Measurements from ENCODE around the gene TMEM181. TPM values are rescaled to one million over a fixed set of nuclear protein-coding genes. Genes with fewer than 3 reads are reported as not detected.

TMEM181 gene
- total RNA-seq, 4 donors from 2014 or later, result 10.5 to 22.1 (median 16.8) TPM

GRCh38 chr6:158633127-158633526 is 73.2 kb downstream of the TMEM181 start:
- H3K36me3 ChIP-seq, result peaks cover 0 to 71% (median 17%) of the 10 kb centered on the region in 3 donors
- no peak overlapping the region for H3K4me3 ChIP-seq
- H3K27me3 ChIP-seq, result no peaks in the 10 kb centered on the region
- no peaks in the 10 kb centered on the region for H3K9me3 ChIP-seq
- 92 to 97% methylated on average over 11 of the region's 11 CpGs for WGBS, 2 donors
- DNase-seq, result no peak
- intact Hi-C loops (cut with DNase I), result no loop called here
- H3K4me1 ChIP-seq, result peaks cover 18 to 25% (median 18%) of the 10 kb centered on the region in 3 donors
- no peak for TF ChIP-seq POLR2A (IDR thresholded peaks at IDR 0.05)
- no peak for TF ChIP-seq CTCF (IDR thresholded peaks at IDR 0.05)
- peak overlapping the region in 1 of 4 donors; percentile 80 for H3K27ac ChIP-seq

- intact Hi-C loops (cut with DNase I), result no loop called here
- H3K27ac ChIP-seq, result no peak overlapping the region
- DNase-seq, result no peak
- H3K9me3 ChIP-seq, result no peaks in the 10 kb centered on the region
- no peak overlapping the region for H3K4me3 ChIP-seq
- no peaks in the 10 kb centered on the region for H3K27me3 ChIP-seq
- 77 to 82% methylated on average over 6 of the region's 6 CpGs for WGBS, 2 donors
- peaks cover 0 to 69% (median 9%) of the 10 kb centered on the region in 3 donors for H3K36me3 ChIP-seq
- peaks cover 18 to 25% (median 18%) of the 10 kb centered on the region in 3 donors for H3K4me1 ChIP-seq
- TF ChIP-seq CTCF (IDR thresholded peaks at IDR 0.05), result no peak
- no peak for TF ChIP-seq POLR2A (IDR thresholded peaks at IDR 0.05)
These were observed 75.0 kb downstream of the TMEM181 start for GRCh38 chr6:158634695-158635426.

GRCh38 chr6:158635427-158636073 is 75.7 kb downstream of the TMEM181 start:
- Histone ChIP-seq H3K27me3 (no peaks in the 10 kb centered on the region), H3K36me3 (peaks cover 0 to 73% (median 8%) of the 10 kb centered on the region in 3 donors), H3K27ac (no peak overlapping the region), H3K9me3 (no peaks in the 10 kb centered on the region), H3K4me3 (no peak overlapping the region), H3K4me1 (peaks cover 15 to 27% (median 18%) of the 10 kb centered on the region in 3 donors)
- TF ChIP-seq CTCF (IDR thresholded peaks at IDR 0.05) (no peak), POLR2A (IDR thresholded peaks at IDR 0.05) (no peak)
- WGBS, 2 donors, result 82 to 89% methylated on average over 7 of the region's 7 CpGs
- intact Hi-C loops (cut with DNase I), result no loop called here
- no peak for DNase-seq

- H3K4me1 ChIP-seq, result peaks cover 5 to 27% (median 6%) of the 10 kb centered on the region in 3 donors
- no peak overlapping the region for H3K4me3 ChIP-seq
- H3K27ac ChIP-seq, result no peak overlapping the region
- H3K36me3 ChIP-seq, result peaks cover 0 to 73% (median 8%) of the 10 kb centered on the region in 3 donors
- H3K9me3 ChIP-seq, result no peaks in the 10 kb centered on the region
- WGBS, 2 donors, result 89 to 93% methylated on average over 8 of the region's 8 CpGs
- H3K27me3 ChIP-seq, result no peaks in the 10 kb centered on the region
- TF ChIP-seq CTCF (IDR thresholded peaks at IDR 0.05), result no peak
- TF ChIP-seq POLR2A (IDR thresholded peaks at IDR 0.05), result no peak
- intact Hi-C loops (cut with DNase I), result no loop called here
- DNase-seq, result no peak
These were observed 76.9 kb downstream of the TMEM181 start for GRCh38 chr6:158636778-158637177.

GRCh38 chr6:158638324-158638854 is 78.5 kb downstream of the TMEM181 start:
- no peak overlapping the region for H3K4me3 ChIP-seq
- intact Hi-C loops (cut with DNase I), result no loop called here
- no peak overlapping the region for H3K27ac ChIP-seq
- peaks cover 0 to 61% (median 8%) of the 10 kb centered on the region in 3 donors for H3K36me3 ChIP-seq
- no peaks in the 10 kb centered on the region for H3K9me3 ChIP-seq
- no peak for DNase-seq
- TF ChIP-seq CTCF (IDR thresholded peaks at IDR 0.05), result no peak
- TF ChIP-seq POLR2A (IDR thresholded peaks at IDR 0.05), result no peak
- H3K27me3 ChIP-seq, result no peaks in the 10 kb centered on the region
- 81 to 84% methylated on average over 3 of the region's 3 CpGs for WGBS, 2 donors
- H3K4me1 ChIP-seq, result peaks cover 12 to 35% (median 16%) of the 10 kb centered on the region in 3 donors

Measured in esophagus squamous epithelium (tissue), 5 donors.